Nephron progenitor cell (in vitro differentiated cells): ENCODE measurements around the gene ZNF674.
"Not testable (repeated sequence)": the region's sequence is repeated elsewhere in the genome, so short reads cannot be mapped to it uniquely, and the experiment has no call there.

Experiments
- DNase-seq: peaks from one replicate; pipeline ENCODE4 v3.0.0; 2021
- H3K27ac Mint-ChIP-seq: 2 replicates; pipeline ENCODE4 v1.8.0; 2021; ENCODE audit warnings: mild to moderate bottlenecking, moderate library complexity, mixed read lengths
- H3K27me3 Mint-ChIP-seq: 2 replicates; pipeline ENCODE4 v1.8.0; 2021; ENCODE audit warnings: mild to moderate bottlenecking, low read depth, mixed read lengths; ENCODE audit not compliant: poor library complexity
- H3K36me3 Mint-ChIP-seq: 2 replicates; pipeline ENCODE4 v1.8.0; 2021; ENCODE audit warnings: low read depth, mixed read lengths
- H3K4me1 Mint-ChIP-seq: 2 replicates; pipeline ENCODE4 v1.8.0; 2021; ENCODE audit warnings: mixed read lengths
- H3K4me3 Mint-ChIP-seq: 2 replicates; pipeline ENCODE4 v1.8.0; 2021; ENCODE audit warnings: mild to moderate bottlenecking, moderate library complexity, mixed read lengths
- H3K9me3 Mint-ChIP-seq: 2 replicates; pipeline ENCODE4 v1.8.0; 2021; ENCODE audit warnings: mild to moderate bottlenecking, moderate library complexity, mixed read lengths
- TF ChIP-seq, protein P1 (sequence below): fragments of 200-600 bp; sonication (generic); IDR thresholded peaks from 2 replicates; pipeline ENCODE4 v1.5.0; 2021; ENCODE audit warnings: antibody characterized with exemption

Gene ZNF674

DNA sequence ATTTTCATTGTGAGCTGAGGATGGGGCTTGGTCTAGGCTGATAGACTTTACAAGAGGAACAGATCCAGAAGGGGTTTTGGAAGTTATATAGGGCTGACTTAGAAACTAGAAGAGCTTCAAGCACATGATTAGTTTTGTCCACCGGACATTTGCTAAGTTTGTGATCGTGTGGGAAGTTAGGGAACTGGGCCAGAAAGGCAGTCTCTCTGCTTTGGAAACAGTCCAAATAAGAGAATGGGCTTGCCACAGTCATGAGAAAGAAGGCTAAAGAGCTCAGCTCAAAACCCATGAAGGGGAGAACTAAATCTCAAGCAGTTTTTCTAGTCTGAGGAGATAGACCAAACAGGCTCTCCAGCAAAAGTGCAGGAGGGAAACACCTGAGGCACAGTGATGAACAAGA is 67.8 kb downstream of the ZNF674 start:
- TF ChIP-seq, protein P1, sequence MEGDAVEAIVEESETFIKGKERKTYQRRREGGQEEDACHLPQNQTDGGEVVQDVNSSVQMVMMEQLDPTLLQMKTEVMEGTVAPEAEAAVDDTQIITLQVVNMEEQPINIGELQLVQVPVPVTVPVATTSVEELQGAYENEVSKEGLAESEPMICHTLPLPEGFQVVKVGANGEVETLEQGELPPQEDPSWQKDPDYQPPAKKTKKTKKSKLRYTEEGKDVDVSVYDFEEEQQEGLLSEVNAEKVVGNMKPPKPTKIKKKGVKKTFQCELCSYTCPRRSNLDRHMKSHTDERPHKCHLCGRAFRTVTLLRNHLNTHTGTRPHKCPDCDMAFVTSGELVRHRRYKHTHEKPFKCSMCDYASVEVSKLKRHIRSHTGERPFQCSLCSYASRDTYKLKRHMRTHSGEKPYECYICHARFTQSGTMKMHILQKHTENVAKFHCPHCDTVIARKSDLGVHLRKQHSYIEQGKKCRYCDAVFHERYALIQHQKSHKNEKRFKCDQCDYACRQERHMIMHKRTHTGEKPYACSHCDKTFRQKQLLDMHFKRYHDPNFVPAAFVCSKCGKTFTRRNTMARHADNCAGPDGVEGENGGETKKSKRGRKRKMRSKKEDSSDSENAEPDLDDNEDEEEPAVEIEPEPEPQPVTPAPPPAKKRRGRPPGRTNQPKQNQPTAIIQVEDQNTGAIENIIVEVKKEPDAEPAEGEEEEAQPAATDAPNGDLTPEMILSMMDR = no peak
- no peak for DNase-seq
- H3K4me3 Mint-ChIP-seq = no peak overlapping the region
- peaks cover 60% of the 10 kb centered on the region for H3K36me3 Mint-ChIP-seq
- peaks cover 5% of the 10 kb centered on the region for H3K27me3 Mint-ChIP-seq
- peaks cover 77% of the 10 kb centered on the region for H3K9me3 Mint-ChIP-seq
- no peak overlapping the region for H3K27ac Mint-ChIP-seq
- H3K4me1 Mint-ChIP-seq = no peaks in the 10 kb centered on the region

DNA sequence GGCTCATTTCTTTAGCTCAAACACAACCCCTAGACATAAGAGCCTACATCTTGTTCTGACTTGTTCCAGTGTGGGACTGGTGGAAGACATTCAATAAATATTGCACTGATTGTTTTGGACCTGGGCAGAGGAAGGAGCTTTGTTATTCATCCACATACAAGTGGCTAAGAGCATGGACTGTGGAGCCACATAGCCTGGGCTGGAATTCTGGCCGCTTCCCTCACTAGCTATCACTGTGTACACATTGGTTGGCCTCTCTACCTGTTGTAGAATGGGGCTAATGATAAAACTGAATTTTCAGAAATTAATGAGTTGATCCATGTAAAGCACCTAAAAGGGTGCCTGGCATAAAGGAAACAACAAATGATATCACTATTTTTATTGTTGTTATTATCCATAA is 80.0 kb downstream of the ZNF674 start:
- TF ChIP-seq, protein P1 = no peak
- DNase-seq = no peak
- no peaks in the 10 kb centered on the region for H3K27me3 Mint-ChIP-seq
- peaks cover 41% of the 10 kb centered on the region for H3K9me3 Mint-ChIP-seq
- peaks cover 7% of the 10 kb centered on the region for H3K4me1 Mint-ChIP-seq
- H3K27ac Mint-ChIP-seq = no peak overlapping the region
- no peak overlapping the region for H3K4me3 Mint-ChIP-seq
- H3K36me3 Mint-ChIP-seq = peaks cover 54% of the 10 kb centered on the region

DNA sequence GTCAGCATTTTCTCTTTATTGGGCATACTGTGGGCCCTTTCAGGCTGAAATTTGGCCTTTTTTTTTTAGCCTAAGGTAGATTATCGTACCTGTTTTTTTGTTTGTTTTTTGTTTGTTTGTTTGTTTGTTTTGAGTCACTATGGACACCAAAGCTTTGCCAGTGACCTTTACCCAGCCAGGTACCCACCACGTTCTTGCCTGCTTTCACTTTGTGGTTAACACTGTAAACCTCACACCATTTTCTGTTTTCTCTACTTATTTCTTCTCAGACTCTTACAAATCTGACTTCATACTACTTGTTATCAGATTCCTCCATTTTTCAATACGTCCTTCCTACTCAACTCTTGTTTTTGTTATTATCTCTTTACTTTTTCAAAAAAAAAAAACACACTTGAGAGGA is 81.5 kb downstream of the ZNF674 start:
- Mint-ChIP-seq H3K27ac (no peak overlapping the region), H3K27me3 (no peaks in the 10 kb centered on the region), H3K36me3 (peaks cover 46% of the 10 kb centered on the region), H3K4me1 (peaks cover 7% of the 10 kb centered on the region), H3K9me3 (peaks cover 29% of the 10 kb centered on the region), H3K4me3 (no peak overlapping the region)
- TF ChIP-seq, protein P1 = no peak
- no peak for DNase-seq

DNA sequence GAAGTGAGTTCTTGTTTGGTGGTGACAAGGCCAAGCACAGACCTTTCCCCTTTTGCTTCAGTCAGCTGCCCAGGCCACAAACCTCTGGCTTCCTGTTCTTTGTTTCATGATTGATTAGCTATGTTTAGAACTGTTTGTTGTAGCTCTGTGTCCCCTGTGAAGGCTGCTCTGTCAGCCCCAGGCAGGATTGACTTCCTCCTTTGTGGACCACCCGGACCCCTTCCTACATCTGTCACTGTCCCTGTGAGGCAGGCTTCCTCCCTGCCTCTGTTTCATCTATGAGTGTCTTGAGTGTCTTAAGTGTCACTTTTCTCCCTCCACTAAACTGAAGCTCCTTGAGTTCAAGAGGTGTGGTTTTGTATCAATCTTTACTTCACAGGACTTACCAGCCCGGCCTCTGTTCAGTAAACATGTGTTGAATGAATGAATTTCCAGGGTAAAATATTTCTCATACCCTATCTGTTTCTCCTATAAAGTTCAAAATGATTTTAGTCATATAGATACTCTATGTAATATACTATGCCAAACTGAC is 83.5 kb downstream of the ZNF674 start:
- DNase-seq = no peak
- H3K4me3 Mint-ChIP-seq = no peak overlapping the region
- peaks cover 7% of the 10 kb centered on the region for H3K4me1 Mint-ChIP-seq
- TF ChIP-seq, protein P1 = no peak
- peaks cover 41% of the 10 kb centered on the region for H3K36me3 Mint-ChIP-seq
- H3K9me3 Mint-ChIP-seq = peaks cover 18% of the 10 kb centered on the region
- H3K27me3 Mint-ChIP-seq = no peaks in the 10 kb centered on the region
- H3K27ac Mint-ChIP-seq = peak overlapping the region; percentile 92

DNA sequence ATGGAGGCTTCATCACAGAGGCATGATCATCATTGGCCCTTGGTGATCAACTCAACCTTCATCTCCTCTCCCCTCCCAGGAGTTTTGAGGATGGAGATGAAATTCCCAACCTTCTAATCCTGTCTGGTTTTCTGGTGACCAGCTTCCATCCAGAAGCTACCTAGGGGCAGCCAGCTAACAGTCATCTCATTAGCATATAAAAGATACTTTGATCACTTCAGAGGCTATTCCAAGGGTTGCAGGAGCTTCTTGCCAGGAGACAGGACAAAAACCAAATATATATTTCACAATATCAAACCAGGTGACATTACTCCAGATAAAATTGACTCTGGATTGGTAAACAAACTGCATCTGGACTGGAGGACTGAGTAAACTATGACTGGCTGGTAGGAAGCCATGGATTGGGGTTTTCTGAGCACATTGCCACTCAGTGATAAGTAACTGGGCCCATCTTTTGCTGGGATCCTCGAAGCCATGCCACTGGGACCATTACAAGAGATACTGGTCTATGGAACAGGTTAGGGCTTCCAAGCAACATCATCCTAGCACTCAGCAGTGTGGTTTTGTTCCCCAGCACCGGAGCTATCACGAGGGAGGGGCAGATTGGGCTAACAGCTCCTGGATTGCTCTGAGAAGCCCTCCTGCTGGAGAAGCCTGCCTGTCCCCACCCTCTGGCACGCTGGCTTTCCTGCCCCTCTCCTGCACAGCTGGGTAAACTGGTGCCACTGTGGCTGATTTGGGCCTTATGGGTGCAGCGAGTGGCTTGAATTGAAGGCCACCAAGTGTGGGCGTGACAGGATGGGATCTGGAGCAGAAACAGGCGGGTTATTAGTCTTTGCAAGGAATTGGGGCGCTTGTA is 84.2 kb downstream of the ZNF674 start:
- not testable (repeated sequence) for H3K27ac Mint-ChIP-seq, H3K27me3 Mint-ChIP-seq, DNase-seq, H3K4me3 Mint-ChIP-seq, H3K4me1 Mint-ChIP-seq
- Mint-ChIP-seq H3K36me3 (peaks cover 41% of the 10 kb centered on the region), H3K9me3 (peaks cover 21% of the 10 kb centered on the region)

DNA sequence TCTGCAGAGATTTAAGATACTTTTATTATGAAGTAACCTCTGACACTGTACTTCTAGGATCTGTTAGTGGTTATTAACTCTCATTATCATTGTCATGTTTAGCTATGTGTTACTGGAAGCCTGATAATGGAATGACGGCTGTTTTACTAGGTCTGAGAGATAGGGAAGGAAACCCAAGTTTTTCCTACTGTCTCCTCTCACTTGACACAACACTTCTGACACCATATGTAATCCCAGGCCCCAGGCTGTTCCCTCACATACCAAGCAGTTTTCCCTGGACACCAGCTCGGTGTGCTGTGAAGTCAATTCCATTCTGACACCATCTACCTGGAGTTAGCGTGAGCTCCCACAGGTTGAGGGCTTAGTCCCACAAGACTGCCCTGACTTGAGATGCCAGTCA is 85.6 kb downstream of the ZNF674 start:
- H3K9me3 Mint-ChIP-seq = peaks cover 30% of the 10 kb centered on the region

More for the DNA sequence above, 85.6 kb downstream of the ZNF674 start:
- TF ChIP-seq, protein P1 = no peak
- Mint-ChIP-seq H3K4me1 (peaks cover 7% of the 10 kb centered on the region), H3K4me3 (no peak overlapping the region), H3K27ac (no peak overlapping the region), H3K27me3 (no peaks in the 10 kb centered on the region), H3K36me3 (peaks cover 47% of the 10 kb centered on the region)
- no peak for DNase-seq
